HepG2 (cell line): ENCODE data around the gene SNX19. TPM values are rescaled to one million over a fixed set of nuclear protein-coding genes. Genes with fewer than 3 reads are reported as not detected.

Experiments
- ATAC-seq: fragments of 200-7000 bp; cut with Tn5 transposase; 3 replicates; pipeline ENCODE4 v1.9.1; 2020; ENCODE audit warnings: mild to moderate bottlenecking, moderate library complexity
- BruUV-seq: library from RNA; stranded (reverse); fragments of 400-500 nt; replicated peaks from 2 replicates; lab custom pipeline; 2021; lab: Mats Ljungman, UMichigan
- CTCF ChIA-PET: fragments of 300-600 bp; formaldehyde crosslinking; extraction: SDS; loops from one replicate; lab custom pipeline; 2021; ENCODE audit warnings: low total read pairs, inconsistent platforms, low intra/inter-chr PET ratio; lab: Yijun Ruan, JAX
- POLR2A ChIA-PET: fragments of 350-600 bp; sonication (Branson Sonifier 250); formaldehyde crosslinking; loops from one replicate; lab custom pipeline; 2020; ENCODE audit warnings: antibody characterized with exemption, inconsistent platforms; lab: Yijun Ruan, JAX
- DNase-seq: peaks from one replicate; pipeline ENCODE4 v3.0.0-alpha.2; 2015; ENCODE audit warnings: low spot score
- FAIRE-seq: peaks from 3 replicates; lab custom pipeline; 2011; peaks lifted over from hg19 to GRCh38; lab: Jason Lieb, UNC
- H2AFZ ChIP-seq: one replicate; pipeline ENCODE4 v1.6.1; 2011; ENCODE audit warnings: low read length, inconsistent platforms
- H3K27ac ChIP-seq: fragments of 300-600 bp; 3 replicates; pipeline ENCODE4 v1.8.0; 2011; ENCODE audit warnings: mixed run types, mild to moderate bottlenecking, mixed read lengths, low read length, inconsistent platforms; ENCODE audit not compliant: insufficient read depth; ENCODE audit errors: extremely low read length
- H3K27me3 ChIP-seq, 2 experiments: fragments of 200-600 bp in 1 of 2; 2 replicates in 1 of 2; 3 replicates in 1 of 2; pipeline versions ENCODE4 v1.6.0 to v1.8.0; 2011; ENCODE audit warnings: low read length in 2 of 2, mild to moderate bottlenecking in 2 of 2, moderate library complexity in 2 of 2, inconsistent platforms in 1 of 2; ENCODE audit not compliant: insufficient read depth in 2 of 2, control insufficient read depth in 1 of 2
- H3K36me3 ChIP-seq, 2 experiments: fragments of 200-600 bp in 1 of 2; replicated peaks in 1 of 2; 2 replicates in 1 of 2; 3 replicates in 1 of 2; pipeline versions ENCODE4 v1.5.1 to v1.8.0; 2011; ENCODE audit warnings: low read length in 2 of 2, inconsistent platforms in 1 of 2; ENCODE audit not compliant: insufficient read depth in 2 of 2, control insufficient read depth in 1 of 2
- H3K4me1 ChIP-seq: 2 replicates; pipeline ENCODE4 v1.5.1; 2012; ENCODE audit warnings: low read length, inconsistent platforms; ENCODE audit not compliant: insufficient read depth
- H3K4me2 ChIP-seq: 2 replicates; pipeline ENCODE4 v1.6.0; 2011; ENCODE audit warnings: low read depth, low read length, inconsistent platforms
- H3K4me3 ChIP-seq, 3 experiments: fragments of 200-600 bp in 1 of 3; sonication (generic), shearing (Covaris generic) in 1 of 3; replicated peaks in 1 of 3; 2 replicates each; pipeline ENCODE4 v1.5.1; 2011 to 2016; ENCODE audit warnings: low read length in 3 of 3, inconsistent platforms in 2 of 3, low read depth in 2 of 3, mild to moderate bottlenecking in 2 of 3, control low read depth in 1 of 3, mixed read lengths in 1 of 3; ENCODE audit not compliant: insufficient read depth in 1 of 3
- H3K79me2 ChIP-seq: one replicate; pipeline ENCODE4 v1.6.1; 2011; ENCODE audit warnings: low read length, inconsistent platforms; ENCODE audit not compliant: insufficient read depth
- H3K9ac ChIP-seq: 2 replicates; pipeline ENCODE4 v1.6.0; 2011; ENCODE audit warnings: mild to moderate bottlenecking, low read depth, low read length, inconsistent platforms; ENCODE audit not compliant: insufficient read depth
- H3K9me3 ChIP-seq: 2 replicates; pipeline ENCODE4 v1.5.1; 2012; ENCODE audit warnings: mild to moderate bottlenecking, low read length
- H4K20me1 ChIP-seq: 2 replicates; pipeline ENCODE4 v1.6.0; 2011; ENCODE audit warnings: inconsistent platforms, mild to moderate bottlenecking, low read length, moderate library complexity; ENCODE audit not compliant: insufficient read depth
- ATM ChIP-seq: fragments of 450-650 bp; IDR thresholded peaks from 2 replicates; pipeline ENCODE4 v1.7.1; 2017; ENCODE audit warnings: mild to moderate bottlenecking, borderline replicate concordance
- DZIP1 ChIP-seq: sonication (generic); formaldehyde crosslinking; IDR thresholded peaks from 2 replicates; pipeline ENCODE4 v1.5.0; 2020; ENCODE audit warnings: mild to moderate bottlenecking, missing genetic modification reagents
- GABPA ChIP-seq, 2 experiments: IDR thresholded peaks; 2 replicates each; pipeline ENCODE4 v1.6.1; 2011 to 2016; ENCODE audit warnings: low read depth in 2 of 2, low read length in 1 of 2, missing biosample characterization in 1 of 2, missing genetic modification characterization in 1 of 2
- GZF1 ChIP-seq: sonication (generic); formaldehyde crosslinking; IDR thresholded peaks from 2 replicates; pipeline ENCODE4 v1.5.1; 2020; ENCODE audit warnings: mild to moderate bottlenecking, missing genetic modification reagents
- KAT8 ChIP-seq: IDR thresholded peaks from 2 replicates; pipeline ENCODE4 v1.6.1; 2016; ENCODE audit warnings: missing genetic modification reagents, missing compliant biosample characterization
- KLF13 ChIP-seq: sonication (generic); formaldehyde crosslinking; IDR thresholded peaks from 2 replicates; pipeline ENCODE4 v1.4.0; 2020; ENCODE audit warnings: mild to moderate bottlenecking, missing genetic modification reagents
- KLF9 ChIP-seq: IDR thresholded peaks from 2 replicates; pipeline ENCODE4 v1.6.1; 2016; ENCODE audit warnings: low read depth
- NFATC3 ChIP-seq: sonication (generic); formaldehyde crosslinking; IDR thresholded peaks from 2 replicates; pipeline ENCODE4 v1.5.1; 2020; ENCODE audit warnings: mild to moderate bottlenecking, missing genetic modification reagents
- NR1H2 ChIP-seq: sonication (generic); formaldehyde crosslinking; IDR thresholded peaks from 2 replicates; pipeline ENCODE4 v1.8.1; 2022; ENCODE audit warnings: low read depth, missing genetic modification reagents, borderline replicate concordance
- PPARG ChIP-seq: conservative IDR thresholded peaks from 2 replicates; pipeline ENCODE4 v1.6.1; 2016; ENCODE audit warnings: missing biosample characterization, missing genetic modification reagents
- SIN3B ChIP-seq: fragments of 150-350 bp; IDR thresholded peaks from 2 replicates; pipeline ENCODE4 v1.6.1; 2014; ENCODE audit warnings: low read length
- SNAPC5 ChIP-seq: sonication (generic); formaldehyde crosslinking; IDR thresholded peaks from 2 replicates; pipeline ENCODE4 v1.8.1; 2023; ENCODE audit warnings: mild to moderate bottlenecking, missing genetic modification reagents, borderline replicate concordance
- SOX6 ChIP-seq, 2 experiments: fragments of 450-650 bp in 1 of 2; sonication (generic) in 1 of 2; formaldehyde crosslinking in 1 of 2; IDR thresholded peaks; 2 replicates each; pipeline versions ENCODE4 v1.4.0 to v1.6.1; 2017 to 2020; ENCODE audit warnings: antibody characterized with exemption in 1 of 2, mild to moderate bottlenecking in 1 of 2, missing genetic modification reagents in 1 of 2
- TP53 ChIP-seq: sonication (generic); formaldehyde crosslinking; conservative IDR thresholded peaks from 2 replicates; pipeline ENCODE4 v1.4.0; 2020; ENCODE audit warnings: missing genetic modification reagents
- ZNF558 ChIP-seq: sonication (generic); formaldehyde crosslinking; IDR thresholded peaks from 2 replicates; pipeline ENCODE4 v1.9.0; 2022; ENCODE audit warnings: mild to moderate bottlenecking, missing genetic modification reagents, borderline replicate concordance
- ZNF562 ChIP-seq: sonication (generic); formaldehyde crosslinking; IDR thresholded peaks from 2 replicates; pipeline ENCODE4 v1.8.0; 2022; ENCODE audit warnings: missing genetic modification reagents, borderline replicate concordance
- ZNF878 ChIP-seq: sonication (generic); formaldehyde crosslinking; IDR thresholded peaks from 2 replicates; pipeline ENCODE4 v1.8.1; 2023; ENCODE audit warnings: mild to moderate bottlenecking, missing genetic modification reagents, moderate library complexity
- ZXDC ChIP-seq: sonication (generic); formaldehyde crosslinking; IDR thresholded peaks from 2 replicates; pipeline ENCODE4 v1.5.0; 2020; ENCODE audit warnings: mild to moderate bottlenecking, missing genetic modification reagents
- WGBS: methylation state at CpG from one replicate; pipeline ENCODE4 v1.1.6; 2017; ENCODE audit warnings: low lambda C conversion rate; 5-methylcytosine and 5-hydroxymethylcytosine counted together
- in situ Hi-C: cut with HindIII; loops from 2 replicates; pipeline ENCODE4 v1.10.0; 2017; ENCODE audit warnings: low pct_unique_long_range_greater_than_20kb; ENCODE audit not compliant: extremely low pct_ligation_motif_present
- intact Hi-C: fragments of 100-400 bp; cut with micrococcal nuclease; formaldehyde crosslinking; loops from one replicate; pipeline ENCODE4 v1.10.0; 2022; ENCODE audit not compliant: unreplicated experiment
- polyA plus RNA-seq, 8 experiments: library from polyadenylated mRNA; depleted of rRNA in 3 of 8; stranded (reverse) in 7 of 8; unstranded in 1 of 8; fragments of >200 nt; fragmentation: Illumina TruSeq in 4 of 8; extraction: Trizol in 4 of 8; gene quantifications; 2 replicates each; pipeline versions ENCODE4 v1.2.1 to v1.2.3, GENCODE V29; 2011 to 2016; ENCODE audit warnings: low read depth in 4 of 8, missing spikeins in 1 of 8, mixed read lengths in 1 of 8; ENCODE audit not compliant: insufficient read depth in 1 of 8
- total RNA-seq, 5 experiments: library from RNA; depleted of rRNA; stranded (reverse); fragments of >200 nt; fragmentation: Illumina TruSeq; extraction: Trizol; gene quantifications; 2 replicates each; pipeline ENCODE4 v1.2.3, GENCODE V29; 2016; ENCODE audit warnings: low read depth in 1 of 5

Gene SNX19
- total and polyA plus RNA-seq, 2 of the 13 experiments (the other 11 are each of a cell fraction or from before 2014, with no cell fraction given): 0.13 to 0.27 TPM

GRCh38 chr11:130868721-130869390 lies 47.4 kb downstream of the SNX19 start:
- ATAC-seq: no peak
- Histone ChIP-seq H3K4me2 (no peak overlapping the region), H3K9me3 (no peaks in the 10 kb centered on the region), H3K27me3 (peaks cover 0 to 5% of the 10 kb centered on the region in 2 experiments; a peak in 2 of 5 replicates), H3K4me1 (peaks cover 17% of the 10 kb centered on the region), H2AFZ (no peak overlapping the region), H3K27ac (no peak overlapping the region), H3K9ac (no peak overlapping the region), H3K79me2 (no peaks in the 10 kb centered on the region), H3K36me3 (no peaks in the 10 kb centered on the region), H4K20me1 (no peaks in the 10 kb centered on the region), H3K4me3 (no peak overlapping the region)
- POLR2A ChIA-PET: no interaction called here
- in situ Hi-C loops (loop anchor here (5.0 kb wide), 1 partner anchor 432 kb away; no protein-coding TSS in a partner anchor), intact Hi-C loops (no loop called here)
- DNase-seq: no peak
- FAIRE-seq: no peak
- no peak for TF ChIP-seq KLF13 (CRISPR knock-in tag)
- TF ChIP-seq ZNF878 (CRISPR knock-in tag): no peak
- TF ChIP-seq ZXDC (CRISPR knock-in tag): no peak
- no peak for TF ChIP-seq ATM
- TF ChIP-seq TP53: no peak
- no peak for TF ChIP-seq ZNF562 (CRISPR knock-in tag)
- no peak for TF ChIP-seq DZIP1
- no peak for TF ChIP-seq SNAPC5 (CRISPR knock-in tag)
- no peak for TF ChIP-seq KAT8 (CRISPR knock-in tag)
- TF ChIP-seq GABPA (IDR thresholded peaks at IDR 0.05; ENCODE audit: low read depth, low read length): no peak
- TF ChIP-seq GABPA (CRISPR knock-in tag; IDR thresholded peaks at IDR 0.05; ENCODE audit: low read depth): no peak
- TF ChIP-seq SIN3B: no peak
- TF ChIP-seq PPARG: no peak
- no peak for TF ChIP-seq NR1H2 (CRISPR knock-in tag)
- TF ChIP-seq ZNF558 (CRISPR knock-in tag): no peak
- TF ChIP-seq SOX6 (IDR thresholded peaks at IDR 0.05): no peak
- no peak for TF ChIP-seq SOX6 (CRISPR knock-in tag; IDR thresholded peaks at IDR 0.05)
- TF ChIP-seq GZF1 (CRISPR knock-in tag): no peak
- TF ChIP-seq NFATC3 (CRISPR knock-in tag): no peak
- TF ChIP-seq KLF9 (CRISPR knock-in tag): no peak
- CTCF ChIA-PET: no interaction called here
- no TSS peak for BruUV-seq
- 36% methylated on average over 7 of the region's 7 CpGs for WGBS
